ENCODE data around the gene ROBO1. TPM values are rescaled to one million over a fixed set of nuclear protein-coding genes. Genes with fewer than 3 reads are reported as not detected.

ROBO1 gene
- total and polyA plus RNA-seq, 2 of the 13 experiments (the other 11 are each of a cell fraction or from before 2014, with no cell fraction given), result 52.2 to 71.0 TPM

DNA sequence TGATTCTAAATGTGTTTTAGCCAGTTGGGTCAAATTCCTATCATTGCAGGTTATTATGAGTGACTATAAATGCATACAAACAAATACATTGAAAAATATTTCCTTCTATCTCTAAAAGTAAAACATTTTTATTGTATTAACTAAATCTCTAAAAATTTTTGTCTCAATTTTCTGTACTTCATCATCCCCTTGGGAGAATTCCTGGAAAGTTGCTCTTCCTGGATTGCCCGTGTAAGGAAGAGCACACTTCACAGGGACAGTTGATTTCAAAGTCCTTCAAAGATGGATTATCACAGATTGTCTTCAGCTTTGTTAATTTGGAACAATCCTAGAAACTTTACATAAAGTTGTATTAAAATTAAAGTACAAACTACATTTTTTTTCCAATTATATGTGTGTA is 595.6 kb downstream of the ROBO1 start (continued):
- TF ChIP-seq, protein P1, sequence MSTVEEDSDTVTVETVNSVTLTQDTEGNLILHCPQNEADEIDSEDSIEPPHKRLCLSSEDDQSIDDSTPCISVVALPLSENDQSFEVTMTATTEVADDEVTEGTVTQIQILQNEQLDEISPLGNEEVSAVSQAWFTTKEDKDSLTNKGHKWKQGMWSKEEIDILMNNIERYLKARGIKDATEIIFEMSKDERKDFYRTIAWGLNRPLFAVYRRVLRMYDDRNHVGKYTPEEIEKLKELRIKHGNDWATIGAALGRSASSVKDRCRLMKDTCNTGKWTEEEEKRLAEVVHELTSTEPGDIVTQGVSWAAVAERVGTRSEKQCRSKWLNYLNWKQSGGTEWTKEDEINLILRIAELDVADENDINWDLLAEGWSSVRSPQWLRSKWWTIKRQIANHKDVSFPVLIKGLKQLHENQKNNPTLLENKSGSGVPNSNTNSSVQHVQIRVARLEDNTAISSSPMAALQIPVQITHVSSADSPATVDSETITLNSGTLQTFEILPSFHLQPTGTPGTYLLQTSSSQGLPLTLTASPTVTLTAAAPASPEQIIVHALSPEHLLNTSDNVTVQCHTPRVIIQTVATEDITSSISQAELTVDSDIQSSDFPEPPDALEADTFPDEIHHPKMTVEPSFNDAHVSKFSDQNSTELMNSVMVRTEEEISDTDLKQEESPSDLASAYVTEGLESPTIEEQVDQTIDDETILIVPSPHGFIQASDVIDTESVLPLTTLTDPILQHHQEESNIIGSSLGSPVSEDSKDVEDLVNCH (CRISPR knock-in tag; IDR thresholded peaks at IDR 0.05), result no peak
- no peak for TF ChIP-seq PCBP2 (optimal IDR thresholded peaks at IDR 0.05; ENCODE audit: low read depth, low read length, poor library complexity, severe bottlenecking)
- TF ChIP-seq, protein P2, sequence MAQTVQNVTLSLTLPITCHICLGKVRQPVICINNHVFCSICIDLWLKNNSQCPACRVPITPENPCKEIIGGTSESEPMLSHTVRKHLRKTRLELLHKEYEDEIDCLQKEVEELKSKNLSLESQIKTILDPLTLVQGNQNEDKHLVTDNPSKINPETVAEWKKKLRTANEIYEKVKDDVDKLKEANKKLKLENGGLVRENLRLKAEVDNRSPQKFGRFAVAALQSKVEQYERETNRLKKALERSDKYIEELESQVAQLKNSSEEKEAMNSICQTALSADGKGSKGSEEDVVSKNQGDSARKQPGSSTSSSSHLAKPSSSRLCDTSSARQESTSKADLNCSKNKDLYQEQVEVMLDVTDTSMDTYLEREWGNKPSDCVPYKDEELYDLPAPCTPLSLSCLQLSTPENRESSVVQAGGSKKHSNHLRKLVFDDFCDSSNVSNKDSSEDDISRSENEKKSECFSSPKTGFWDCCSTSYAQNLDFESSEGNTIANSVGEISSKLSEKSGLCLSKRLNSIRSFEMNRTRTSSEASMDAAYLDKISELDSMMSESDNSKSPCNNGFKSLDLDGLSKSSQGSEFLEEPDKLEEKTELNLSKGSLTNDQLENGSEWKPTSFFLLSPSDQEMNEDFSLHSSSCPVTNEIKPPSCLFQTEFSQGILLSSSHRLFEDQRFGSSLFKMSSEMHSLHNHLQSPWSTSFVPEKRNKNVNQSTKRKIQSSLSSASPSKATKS (CRISPR knock-in tag; IDR thresholded peaks at IDR 0.05), result no peak
- TF ChIP-seq ZNF292 (CRISPR knock-in tag; IDR thresholded peaks at IDR 0.05; ENCODE audit: borderline replicate concordance, low read depth), result no peak
- TF ChIP-seq GZF1 (CRISPR knock-in tag; IDR thresholded peaks at IDR 0.05), result no peak
- no peak for TF ChIP-seq ZNF329 (CRISPR knock-in tag; IDR thresholded peaks at IDR 0.05; ENCODE audit: low read depth)
- TF ChIP-seq KLF16 (CRISPR knock-in tag; IDR thresholded peaks at IDR 0.05), result no peak
- TF ChIP-seq, protein P3, sequence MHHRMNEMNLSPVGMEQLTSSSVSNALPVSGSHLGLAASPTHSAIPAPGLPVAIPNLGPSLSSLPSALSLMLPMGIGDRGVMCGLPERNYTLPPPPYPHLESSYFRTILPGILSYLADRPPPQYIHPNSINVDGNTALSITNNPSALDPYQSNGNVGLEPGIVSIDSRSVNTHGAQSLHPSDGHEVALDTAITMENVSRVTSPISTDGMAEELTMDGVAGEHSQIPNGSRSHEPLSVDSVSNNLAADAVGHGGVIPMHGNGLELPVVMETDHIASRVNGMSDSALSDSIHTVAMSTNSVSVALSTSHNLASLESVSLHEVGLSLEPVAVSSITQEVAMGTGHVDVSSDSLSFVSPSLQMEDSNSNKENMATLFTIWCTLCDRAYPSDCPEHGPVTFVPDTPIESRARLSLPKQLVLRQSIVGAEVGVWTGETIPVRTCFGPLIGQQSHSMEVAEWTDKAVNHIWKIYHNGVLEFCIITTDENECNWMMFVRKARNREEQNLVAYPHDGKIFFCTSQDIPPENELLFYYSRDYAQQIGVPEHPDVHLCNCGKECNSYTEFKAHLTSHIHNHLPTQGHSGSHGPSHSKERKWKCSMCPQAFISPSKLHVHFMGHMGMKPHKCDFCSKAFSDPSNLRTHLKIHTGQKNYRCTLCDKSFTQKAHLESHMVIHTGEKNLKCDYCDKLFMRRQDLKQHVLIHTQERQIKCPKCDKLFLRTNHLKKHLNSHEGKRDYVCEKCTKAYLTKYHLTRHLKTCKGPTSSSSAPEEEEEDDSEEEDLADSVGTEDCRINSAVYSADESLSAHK (CRISPR knock-in tag; IDR thresholded peaks at IDR 0.05; ENCODE audit: borderline replicate concordance), result no peak
